Activated CD8-positive, alpha-beta T cell treated with anti-CD3 and anti-CD28 coated beads, Interleukin-2, amount 10 ng/mL, durations not matched to agents 7 days and 5 days (primary cell): ENCODE data around the gene MRPL32. TPM values are rescaled to one million over a fixed set of nuclear protein-coding genes. Genes with fewer than 3 reads are reported as not detected.

Source experiments
- ATAC-seq: fragments of 150-1000 bp; cut with Tn5 transposase; one replicate; pipeline ENCODE4 v1.10.0; 2021; ENCODE audit warnings: moderate library complexity
- CTCF ChIA-PET: fragments of 350-600 bp; sonication (Branson Sonifier 250); formaldehyde crosslinking; loops from one replicate; lab custom pipeline; 2021; ENCODE audit warnings: antibody characterized with exemption; lab: Charles Lee
- POLR2A ChIA-PET: fragments of 350-600 bp; sonication (Branson Sonifier 250); formaldehyde crosslinking; loops from one replicate; lab custom pipeline; 2021; ENCODE audit warnings: antibody characterized with exemption; lab: Charles Lee
- DNase-seq: peaks from one replicate; pipeline ENCODE4 v3.0.0-alpha.2; 2020
- H3K27ac Mint-ChIP-seq: one replicate; pipeline ENCODE4 v1.8.0; 2021; ENCODE audit warnings: mild to moderate bottlenecking, mixed read lengths
- H3K27me3 Mint-ChIP-seq: one replicate; pipeline ENCODE4 v1.8.0; 2021; ENCODE audit warnings: low read depth, mixed read lengths
- H3K36me3 Mint-ChIP-seq: one replicate; pipeline ENCODE4 v1.8.0; 2021; ENCODE audit warnings: low read depth, mixed read lengths
- H3K4me1 Mint-ChIP-seq: one replicate; pipeline ENCODE4 v1.8.0; 2021; ENCODE audit warnings: low read depth, mixed read lengths
- H3K4me3 Mint-ChIP-seq: one replicate; pipeline ENCODE4 v1.8.0; 2021; ENCODE audit warnings: mild to moderate bottlenecking, mixed read lengths
- H3K9me3 Mint-ChIP-seq: one replicate; pipeline ENCODE4 v1.8.0; 2022; ENCODE audit warnings: mixed read lengths; ENCODE audit not compliant: insufficient read depth
- total RNA-seq, 2 experiments: library from RNA; stranded (reverse); gene quantifications; one replicate each; pipeline ENCODE4 v1.2.3, GENCODE V29; 2021

The MRPL32 gene
- total RNA-seq, 2 experiments from 2014 or later, result 38.7 to 41.6 TPM

DNA sequence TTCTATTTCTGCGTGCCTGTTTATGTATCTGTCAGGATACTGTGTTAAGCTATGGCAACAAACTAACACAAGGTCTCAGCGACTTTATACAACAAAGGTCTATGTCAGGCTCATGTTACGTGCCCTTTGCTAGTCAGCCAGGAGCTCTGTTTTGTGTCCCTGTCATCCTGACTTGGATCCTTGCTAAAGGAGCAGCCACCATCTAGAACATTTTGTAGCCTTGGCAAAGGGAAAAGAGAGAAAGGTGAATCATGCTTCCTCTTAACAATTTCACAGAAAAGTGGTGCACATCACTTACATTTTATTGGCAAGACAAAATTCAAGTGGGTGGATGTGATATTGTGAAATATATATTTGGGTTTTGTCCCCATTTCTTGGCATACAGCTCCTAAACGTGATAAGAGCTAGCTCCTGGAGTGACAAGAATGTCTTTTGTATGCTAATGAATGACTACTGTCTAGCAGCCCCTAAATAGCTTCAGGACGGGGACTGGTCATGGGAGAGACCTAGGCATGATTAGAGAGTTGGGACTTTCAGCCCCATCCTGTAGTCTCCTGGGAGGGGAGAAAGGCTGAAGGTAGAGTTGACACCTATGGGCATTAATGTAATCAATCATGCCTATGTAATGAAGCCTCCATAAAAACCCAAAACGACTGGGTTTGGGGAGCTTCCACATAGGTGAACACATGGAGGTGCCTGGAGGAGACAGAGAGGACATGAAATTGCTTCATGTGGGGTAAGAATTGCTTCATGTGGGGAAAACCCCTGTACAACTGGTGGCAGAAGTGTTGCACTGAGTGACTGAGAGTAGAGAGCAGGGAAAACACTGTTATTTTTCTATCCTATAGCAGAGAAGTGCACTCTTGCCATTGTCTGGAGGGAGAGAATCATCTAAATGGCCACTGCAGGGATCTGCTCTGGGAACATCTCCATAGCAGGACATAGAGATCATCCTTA is 33.0 kb downstream of the MRPL32 start:
- ChIA-PET POLR2A (no interaction called here), CTCF (interaction anchor here (1.0 kb wide), 1 partner anchor 24 kb away, joined by 3 read pairs; no protein-coding TSS in a partner anchor)
- H3K4me1 Mint-ChIP-seq, result no peaks in the 10 kb centered on the region
- H3K27ac Mint-ChIP-seq, result no peak overlapping the region
- H3K36me3 Mint-ChIP-seq, result no peaks in the 10 kb centered on the region
- DNase-seq, result no peak
- no peak for ATAC-seq
- no peak overlapping the region for H3K4me3 Mint-ChIP-seq
- peaks cover 9% of the 10 kb centered on the region for H3K27me3 Mint-ChIP-seq
- H3K9me3 Mint-ChIP-seq, result peaks cover 5% of the 10 kb centered on the region

DNA sequence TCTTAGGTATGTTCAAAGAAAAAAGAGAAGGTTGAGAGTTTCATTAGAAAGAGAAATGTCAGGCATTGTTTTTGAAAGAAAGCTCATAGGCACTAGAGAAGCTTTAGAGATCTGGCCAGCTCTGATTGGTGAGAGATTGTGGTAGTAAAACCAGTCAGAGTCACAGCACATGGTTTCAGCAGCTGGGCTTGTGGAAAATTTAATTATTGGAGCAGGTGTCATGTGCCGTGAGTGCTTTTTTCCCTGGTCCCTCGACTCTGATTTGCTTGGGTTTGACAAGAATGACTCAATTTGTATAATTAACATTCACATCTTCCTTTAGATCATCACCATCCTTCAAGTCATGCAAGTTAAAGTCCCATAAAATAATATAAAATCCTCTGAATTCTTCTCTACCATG is 35.2 kb downstream of the MRPL32 start:
- no peaks in the 10 kb centered on the region for H3K4me1 Mint-ChIP-seq
- H3K36me3 Mint-ChIP-seq, result no peaks in the 10 kb centered on the region
- no peak overlapping the region for H3K4me3 Mint-ChIP-seq
- CTCF ChIA-PET, result no interaction called here
- peaks cover 4% of the 10 kb centered on the region for H3K27me3 Mint-ChIP-seq
- no peak overlapping the region for H3K27ac Mint-ChIP-seq
- H3K9me3 Mint-ChIP-seq, result peaks cover 5% of the 10 kb centered on the region
- POLR2A ChIA-PET, result no interaction called here
- ATAC-seq (no peak), DNase-seq (no peak)

DNA sequence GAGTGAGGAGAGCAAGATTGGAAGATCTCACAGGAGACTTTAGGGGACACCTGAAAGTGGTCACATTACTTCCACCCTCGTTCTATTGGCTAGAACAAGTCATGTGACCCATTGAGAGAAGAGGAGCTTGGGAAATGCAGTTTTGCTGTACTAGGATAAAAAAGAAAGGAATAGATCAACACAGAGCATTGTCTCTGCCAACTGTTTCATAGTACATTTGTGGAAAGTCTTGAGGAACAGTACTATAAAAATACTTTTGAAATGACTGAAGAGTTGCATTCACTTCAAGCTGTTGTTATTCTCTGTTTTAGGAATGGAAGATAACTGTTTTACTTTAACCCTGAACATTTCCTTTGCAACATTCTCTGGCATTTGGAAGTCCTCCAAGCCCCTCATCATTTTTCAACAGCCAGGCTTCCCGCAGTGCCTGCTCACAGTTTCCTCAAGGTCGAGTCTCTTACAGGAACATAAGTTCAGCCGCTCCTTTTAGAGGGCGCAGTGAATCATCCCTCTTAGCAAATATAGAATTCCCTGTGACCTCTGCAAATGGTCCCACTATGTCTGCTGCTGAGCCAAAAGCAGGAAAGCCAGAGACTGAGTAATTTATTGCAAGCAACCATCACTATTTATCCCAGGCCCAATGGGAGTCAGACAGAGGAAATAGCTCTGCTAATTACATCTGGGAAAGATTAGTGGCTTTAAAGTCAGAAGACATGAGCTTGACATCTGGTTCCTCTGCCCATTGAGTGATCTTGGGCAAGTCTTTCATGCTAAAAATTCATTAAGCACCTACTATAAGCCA is 40.7 kb downstream of the MRPL32 start:
- DNase-seq (no peak), ATAC-seq (no peak)
- ChIA-PET POLR2A (no interaction called here), CTCF (no interaction called here)
- Mint-ChIP-seq H3K4me1 (no peaks in the 10 kb centered on the region), H3K4me3 (no peak overlapping the region), H3K27me3 (peaks cover 12% of the 10 kb centered on the region), H3K9me3 (peaks cover under 1% of the 10 kb centered on the region), H3K27ac (no peak overlapping the region), H3K36me3 (no peaks in the 10 kb centered on the region)

GRCh38 chr7:42976371-42976770 is 44.2 kb downstream of the MRPL32 start:
- DNase-seq, result no peak
- CTCF ChIA-PET, result no interaction called here
- no peak for ATAC-seq
- Mint-ChIP-seq H3K4me1 (no peaks in the 10 kb centered on the region), H3K4me3 (no peak overlapping the region), H3K9me3 (no peaks in the 10 kb centered on the region), H3K27ac (no peak overlapping the region), H3K27me3 (peaks cover 21% of the 10 kb centered on the region), H3K36me3 (no peaks in the 10 kb centered on the region)
- POLR2A ChIA-PET, result no interaction called here

DNA sequence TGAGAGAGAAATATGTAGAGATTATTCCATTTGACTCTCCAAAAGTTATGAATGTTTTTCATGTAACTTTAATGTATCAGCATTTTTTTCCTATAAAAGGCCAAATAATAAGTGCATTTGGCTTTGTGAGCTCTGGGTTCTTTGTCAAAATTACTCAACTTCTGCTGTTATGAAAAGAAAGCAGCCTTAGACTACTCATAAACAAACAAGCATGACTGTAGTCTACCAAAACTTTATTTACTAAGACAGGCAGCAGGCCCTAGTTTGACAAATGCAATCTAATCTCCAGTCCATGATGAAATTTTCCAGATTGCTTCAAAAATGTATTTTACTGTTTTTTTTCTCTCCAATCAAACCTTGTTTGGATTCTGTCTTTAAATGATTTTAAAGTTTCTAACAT is 46.3 kb downstream of the MRPL32 start:
- Mint-ChIP-seq H3K4me3 (no peak overlapping the region), H3K9me3 (no peaks in the 10 kb centered on the region), H3K27ac (no peak overlapping the region), H3K4me1 (no peaks in the 10 kb centered on the region), H3K27me3 (peaks cover 21% of the 10 kb centered on the region), H3K36me3 (no peaks in the 10 kb centered on the region)
- DNase-seq, result no peak
- CTCF ChIA-PET, result no interaction called here
- POLR2A ChIA-PET, result no interaction called here
- ATAC-seq, result no peak

DNA sequence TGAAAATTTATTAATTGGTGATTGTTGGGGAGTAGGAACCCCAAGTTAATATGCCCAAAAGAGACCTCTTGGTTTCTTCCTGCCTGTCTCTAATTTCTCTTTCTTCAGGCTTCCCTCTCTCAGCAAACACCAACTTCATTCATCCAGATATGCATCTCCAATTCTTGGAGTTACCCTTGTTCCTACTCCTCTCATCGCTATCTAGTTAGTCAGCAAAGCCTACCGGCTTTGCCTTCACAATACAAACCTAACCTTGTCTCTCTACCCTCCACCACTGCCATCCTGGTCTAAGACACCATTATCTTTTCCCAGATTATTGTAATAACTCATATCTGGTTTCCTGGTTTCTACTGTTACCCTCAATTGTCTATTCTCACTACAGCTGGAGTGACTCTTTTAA is 47.9 kb downstream of the MRPL32 start:
- Mint-ChIP-seq H3K36me3 (no peaks in the 10 kb centered on the region), H3K27ac (no peak overlapping the region), H3K4me1 (no peaks in the 10 kb centered on the region), H3K27me3 (peaks cover 18% of the 10 kb centered on the region), H3K9me3 (no peaks in the 10 kb centered on the region), H3K4me3 (no peak overlapping the region)
- DNase-seq, result no peak
- POLR2A ChIA-PET, result no interaction called here
- CTCF ChIA-PET, result no interaction called here
- no peak for ATAC-seq

- DNase-seq (no peak), ATAC-seq (no peak)
- Mint-ChIP-seq H3K36me3 (no peaks in the 10 kb centered on the region), H3K27ac (no peak overlapping the region), H3K4me1 (no peaks in the 10 kb centered on the region), H3K9me3 (no peaks in the 10 kb centered on the region), H3K4me3 (no peak overlapping the region), H3K27me3 (peaks cover 16% of the 10 kb centered on the region)
- CTCF ChIA-PET, result no interaction called here
- POLR2A ChIA-PET, result no interaction called here
Measured at GRCh38 chr7:42980514-42980913, 48.3 kb downstream of the MRPL32 start.

DNA sequence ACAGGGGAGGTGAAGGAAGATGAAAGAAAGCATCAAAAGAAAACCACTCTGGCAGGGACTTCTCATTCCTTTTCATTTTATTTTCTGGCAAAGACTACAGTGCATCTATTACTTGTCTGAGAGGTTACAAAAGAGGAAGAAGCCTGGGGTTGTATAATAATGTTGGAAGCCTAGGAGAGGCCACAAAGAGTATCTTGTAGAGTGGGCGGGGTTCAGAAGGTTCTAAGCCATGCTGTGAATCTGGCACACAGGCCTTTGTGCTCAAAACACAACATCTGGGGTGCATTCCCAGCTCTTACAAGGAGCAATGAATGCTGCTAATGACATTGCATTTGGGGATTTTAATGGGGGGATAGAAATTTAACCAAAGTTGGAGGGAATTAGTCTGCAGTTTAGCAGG is 49.4 kb downstream of the MRPL32 start:
- Mint-ChIP-seq H3K27ac (no peak overlapping the region), H3K4me3 (no peak overlapping the region), H3K9me3 (no peaks in the 10 kb centered on the region), H3K4me1 (no peaks in the 10 kb centered on the region), H3K36me3 (no peaks in the 10 kb centered on the region), H3K27me3 (peaks cover 16% of the 10 kb centered on the region)
- ATAC-seq, result no peak
- POLR2A ChIA-PET, result no interaction called here
- DNase-seq, result no peak
- CTCF ChIA-PET, result interaction anchor here (1.5 kb wide), 1 partner anchor 40 kb away, joined by 5 read pairs; no protein-coding TSS in a partner anchor

- CTCF ChIA-PET, result interaction anchor here (1.5 kb wide), 1 partner anchor 41 kb away, joined by 5 read pairs; no protein-coding TSS in a partner anchor
- no peaks in the 10 kb centered on the region for H3K9me3 Mint-ChIP-seq
- ATAC-seq, result no peak
Measured at GRCh38 chr7:42982604-42983115, 50.5 kb downstream of the MRPL32 start.

GRCh38 chr7:42984137-42984536 is 52.0 kb downstream of the MRPL32 start:
- Mint-ChIP-seq H3K4me3 (no peak overlapping the region), H3K9me3 (no peaks in the 10 kb centered on the region), H3K36me3 (no peaks in the 10 kb centered on the region), H3K27ac (no peak overlapping the region), H3K27me3 (peaks cover 12% of the 10 kb centered on the region), H3K4me1 (no peaks in the 10 kb centered on the region)
- ChIA-PET CTCF (no interaction called here), POLR2A (no interaction called here)
- ATAC-seq, result no peak
- no peak for DNase-seq

More at GRCh38 chr7:42982604-42983115, 50.5 kb downstream of the MRPL32 start:
- DNase-seq, result no peak
- Mint-ChIP-seq H3K36me3 (no peaks in the 10 kb centered on the region), H3K4me3 (no peak overlapping the region), H3K4me1 (no peaks in the 10 kb centered on the region), H3K27ac (no peak overlapping the region), H3K27me3 (peaks cover 11% of the 10 kb centered on the region)
- POLR2A ChIA-PET, result no interaction called here

- no peak overlapping the region for H3K27ac Mint-ChIP-seq
- POLR2A ChIA-PET, result no interaction called here
- ATAC-seq, result no peak
Measured at GRCh38 chr7:42986213-42986612, 54.0 kb downstream of the MRPL32 start.

More at GRCh38 chr7:42986213-42986612, 54.0 kb downstream of the MRPL32 start:
- H3K9me3 Mint-ChIP-seq, result no peaks in the 10 kb centered on the region
- H3K4me1 Mint-ChIP-seq, result no peaks in the 10 kb centered on the region
- H3K27me3 Mint-ChIP-seq, result peaks cover 13% of the 10 kb centered on the region
- no peaks in the 10 kb centered on the region for H3K36me3 Mint-ChIP-seq
- no peak overlapping the region for H3K4me3 Mint-ChIP-seq
- DNase-seq, result no peak
- CTCF ChIA-PET, result no interaction called here
